ENCODE results near the gene SEH1L.
"Not testable (repeated sequence)": the region's sequence is repeated elsewhere in the genome, so short reads cannot be mapped to it uniquely, and the experiment has no call there.

Gene SEH1L

GRCh38 chr18:12947285-12948049, at the start of gene SEH1L:
SEH1L (plus strand) TSS chr18:12948011; CDS start chr18:12948122, 111 bp downstream.
- DNase-seq, result peak; percentile 98

GRCh38 chr18:12901208-12901607, 46.6 kb upstream of the SEH1L start:
- not testable (repeated sequence) for DNase-seq

GRCh38 chr18:12904012-12904516, 43.7 kb upstream of the SEH1L start:
- peak; percentile 68 for DNase-seq

GRCh38 chr18:12906119-12906518, 41.7 kb upstream of the SEH1L start:
- DNase-seq, result no peak

GRCh38 chr18:12906773-12907172, 41.0 kb upstream of the SEH1L start:
- no peak for DNase-seq

- DNase-seq, result no peak
Observed at GRCh38 chr18:12907258-12907925, 40.4 kb upstream of the SEH1L start.

- DNase-seq, result no peak
Observed at GRCh38 chr18:12908706-12909105, 39.1 kb upstream of the SEH1L start.

- peak; percentile 58 for DNase-seq
Observed at GRCh38 chr18:12911025-12911928, 36.5 kb upstream of the SEH1L start.

GRCh38 chr18:12911929-12912703, 35.7 kb upstream of the SEH1L start:
- DNase-seq, result no peak

GRCh38 chr18:12921178-12921577, 26.6 kb upstream of the SEH1L start:
- peak; percentile 59 for DNase-seq

GRCh38 chr18:12922266-12922665, 25.5 kb upstream of the SEH1L start:
- no peak for DNase-seq

GRCh38 chr18:12924616-12925015, 23.2 kb upstream of the SEH1L start:
- DNase-seq, result no peak

GRCh38 chr18:12928206-12928605, 19.6 kb upstream of the SEH1L start:
- no peak for DNase-seq

- no peak for DNase-seq
Observed at GRCh38 chr18:12928641-12929040, 19.2 kb upstream of the SEH1L start.

- peak; percentile 21 for DNase-seq
Observed at GRCh38 chr18:12929477-12930083, 18.2 kb upstream of the SEH1L start.

GRCh38 chr18:12930376-12930775, 17.4 kb upstream of the SEH1L start:
- no peak for DNase-seq

GRCh38 chr18:12930908-12931307, 16.9 kb upstream of the SEH1L start:
- DNase-seq, result no peak

- no peak for DNase-seq
Observed at GRCh38 chr18:12933327-12933726, 14.5 kb upstream of the SEH1L start.

- peak; percentile 82 for DNase-seq
Observed at GRCh38 chr18:12934454-12935071, 13.2 kb upstream of the SEH1L start.

GRCh38 chr18:12939162-12939561, 8.6 kb upstream of the SEH1L start:
- no peak for DNase-seq

- DNase-seq, result no peak
Observed at GRCh38 chr18:12943215-12943614, 4.6 kb upstream of the SEH1L start.

Measured in CD4-positive, alpha-beta T cell treated with Interleukin-12 subunit alpha and Interleukin-12 subunit beta, for 1 hour (primary cell).